ENCODE measurements around the gene BEX2. TPM values are rescaled to one million over a fixed set of nuclear protein-coding genes. Genes with fewer than 3 reads are reported as not detected.
A peak's percentile ranks its signal among the peaks of the same experiment; 100 is the strongest.

The BEX2 gene
- total RNA-seq, 4 donors from 2014 or later = 1.8 to 7.1 (median 4.4) TPM; not detected in 1

DNA sequence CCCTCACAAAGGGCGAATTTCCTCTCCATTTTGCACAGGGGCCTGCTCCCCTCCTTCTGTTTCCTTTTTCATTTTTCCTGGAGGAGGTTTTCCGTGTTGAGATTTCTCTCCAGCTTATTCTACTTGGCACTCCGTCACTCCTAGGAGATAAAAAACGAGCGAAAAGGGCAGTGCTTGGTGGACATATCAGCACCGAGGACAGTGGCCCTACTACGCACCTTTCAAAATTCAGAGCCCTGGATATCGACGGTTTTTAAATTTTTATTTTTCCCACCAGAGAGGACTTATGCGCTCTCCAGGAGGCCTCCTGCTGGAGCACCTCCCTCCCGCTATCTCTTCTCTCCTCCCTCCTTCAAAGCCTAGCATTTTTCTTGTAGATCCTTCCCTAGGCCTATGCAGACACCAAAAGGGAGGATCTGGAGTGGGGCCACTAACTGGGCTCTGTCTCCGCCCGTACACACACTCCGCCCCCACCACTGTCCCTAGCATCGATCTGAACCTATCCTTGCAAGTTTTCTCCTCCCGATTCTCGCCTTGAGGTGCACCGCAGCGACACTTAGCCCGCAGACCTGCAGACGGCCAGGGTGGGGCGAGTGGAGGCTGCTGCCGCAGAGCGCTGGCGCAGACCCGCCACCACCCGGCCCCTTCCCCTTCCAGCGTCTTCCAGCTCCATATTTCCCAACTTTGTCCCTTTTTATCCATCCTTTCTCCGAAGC, 37.0 kb upstream of the BEX2 start:
- Histone ChIP-seq H3K27ac (no peak overlapping the region), H3K4me3 (no peak overlapping the region), H3K9me3 (no peaks in the 10 kb centered on the region)

GRCh38 chrX:103344606-103345005, 33.8 kb upstream of the BEX2 start:
- Histone ChIP-seq H3K27ac (no peak overlapping the region), H3K4me3 (no peak overlapping the region), H3K4me1 (no peaks in the 10 kb centered on the region), H3K27me3 (no peaks in the 10 kb centered on the region), H3K36me3 (no peaks in the 10 kb centered on the region), H3K9me3 (no peaks in the 10 kb centered on the region)
- no peak for DNase-seq
- no peak for TF ChIP-seq POLR2A (IDR thresholded peaks at IDR 0.05)
- TF ChIP-seq, protein P1, sequence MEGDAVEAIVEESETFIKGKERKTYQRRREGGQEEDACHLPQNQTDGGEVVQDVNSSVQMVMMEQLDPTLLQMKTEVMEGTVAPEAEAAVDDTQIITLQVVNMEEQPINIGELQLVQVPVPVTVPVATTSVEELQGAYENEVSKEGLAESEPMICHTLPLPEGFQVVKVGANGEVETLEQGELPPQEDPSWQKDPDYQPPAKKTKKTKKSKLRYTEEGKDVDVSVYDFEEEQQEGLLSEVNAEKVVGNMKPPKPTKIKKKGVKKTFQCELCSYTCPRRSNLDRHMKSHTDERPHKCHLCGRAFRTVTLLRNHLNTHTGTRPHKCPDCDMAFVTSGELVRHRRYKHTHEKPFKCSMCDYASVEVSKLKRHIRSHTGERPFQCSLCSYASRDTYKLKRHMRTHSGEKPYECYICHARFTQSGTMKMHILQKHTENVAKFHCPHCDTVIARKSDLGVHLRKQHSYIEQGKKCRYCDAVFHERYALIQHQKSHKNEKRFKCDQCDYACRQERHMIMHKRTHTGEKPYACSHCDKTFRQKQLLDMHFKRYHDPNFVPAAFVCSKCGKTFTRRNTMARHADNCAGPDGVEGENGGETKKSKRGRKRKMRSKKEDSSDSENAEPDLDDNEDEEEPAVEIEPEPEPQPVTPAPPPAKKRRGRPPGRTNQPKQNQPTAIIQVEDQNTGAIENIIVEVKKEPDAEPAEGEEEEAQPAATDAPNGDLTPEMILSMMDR (IDR thresholded peaks at IDR 0.05) = no peak

More for the DNA sequence above, 37.0 kb upstream of the BEX2 start:
- TF ChIP-seq POLR2A (IDR thresholded peaks at IDR 0.05) = no peak
- TF ChIP-seq, protein P1 (IDR thresholded peaks at IDR 0.05) = no peak
- H3K4me1 ChIP-seq = no peaks in the 10 kb centered on the region
- no peaks in the 10 kb centered on the region for H3K36me3 ChIP-seq
- no peak for DNase-seq
- H3K27me3 ChIP-seq = no peaks in the 10 kb centered on the region

DNA sequence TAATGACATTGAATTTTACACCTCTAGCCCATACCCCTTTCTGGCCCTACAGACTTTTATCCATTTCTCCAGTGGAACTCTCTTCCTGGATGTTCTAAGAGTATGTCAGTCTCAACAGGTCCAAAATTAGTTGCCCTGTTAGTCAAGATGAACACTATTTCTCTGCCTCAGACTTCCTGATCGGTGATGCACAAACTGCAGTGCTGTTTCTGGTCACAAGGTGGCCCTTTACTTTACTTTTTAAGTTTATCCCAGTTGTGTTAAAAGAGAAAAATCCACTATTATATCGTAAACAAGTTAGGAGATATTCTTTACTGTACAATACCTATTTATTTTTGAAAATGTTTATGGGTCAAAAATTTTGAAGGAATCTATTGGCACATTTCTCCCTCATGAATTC, 32.3 kb upstream of the BEX2 start:
- Histone ChIP-seq H3K36me3 (no peaks in the 10 kb centered on the region), H3K4me1 (no peaks in the 10 kb centered on the region), H3K27me3 (no peaks in the 10 kb centered on the region), H3K9me3 (no peaks in the 10 kb centered on the region), H3K4me3 (no peak overlapping the region), H3K27ac (no peak overlapping the region)
- DNase-seq = peak in 1 of 3 donors; percentile 68
- TF ChIP-seq, protein P1 (IDR thresholded peaks at IDR 0.05) = peak; percentile 10 to 64 (median 46)
- TF ChIP-seq POLR2A (IDR thresholded peaks at IDR 0.05) = no peak

DNA sequence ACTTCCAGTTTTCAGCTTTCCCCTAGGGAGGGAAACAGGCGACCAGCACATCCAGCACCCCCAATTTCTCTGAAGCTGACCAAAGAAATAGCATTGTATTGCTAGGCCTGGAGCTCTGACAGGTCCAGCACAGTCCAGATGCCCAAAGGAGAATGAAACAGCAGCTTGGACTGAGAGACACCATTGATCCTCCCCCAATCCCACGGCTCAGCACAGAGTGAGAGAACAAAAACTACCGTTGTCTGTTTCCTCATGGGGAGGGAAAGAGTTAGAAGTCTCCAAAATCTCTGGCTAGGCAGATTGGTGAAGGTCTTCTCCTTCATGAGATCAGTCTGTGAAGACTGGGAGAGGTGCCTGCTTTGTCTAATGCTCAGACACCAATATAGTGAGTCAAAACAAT, 27.9 kb upstream of the BEX2 start:
- H3K9me3 ChIP-seq = no peaks in the 10 kb centered on the region
- H3K36me3 ChIP-seq = no peaks in the 10 kb centered on the region
- H3K4me1 ChIP-seq = no peaks in the 10 kb centered on the region
- H3K27me3 ChIP-seq = no peaks in the 10 kb centered on the region
- no peak overlapping the region for H3K4me3 ChIP-seq
- DNase-seq = no peak
- H3K27ac ChIP-seq = no peak overlapping the region
- TF ChIP-seq, protein P1 (IDR thresholded peaks at IDR 0.05) = no peak
- TF ChIP-seq POLR2A (IDR thresholded peaks at IDR 0.05) = no peak

GRCh38 chrX:103330681-103331288, 20.0 kb upstream of the BEX2 start:
- no peaks in the 10 kb centered on the region for H3K36me3 ChIP-seq
- H3K9me3 ChIP-seq = no peaks in the 10 kb centered on the region
- TF ChIP-seq, protein P1 (IDR thresholded peaks at IDR 0.05) = no peak
- no peak for TF ChIP-seq POLR2A (IDR thresholded peaks at IDR 0.05)
- H3K4me1 ChIP-seq = no peaks in the 10 kb centered on the region
- peak overlapping the region in 1 of 4 donors; percentile 35 for H3K4me3 ChIP-seq
- no peaks in the 10 kb centered on the region for H3K27me3 ChIP-seq
- no peak for DNase-seq
- H3K27ac ChIP-seq = peak overlapping the region in 1 of 4 donors; percentile 12

All from Peyer's patch (tissue), 4 donors.